HAP-1 (cell line): ENCODE results near the gene MRPL4.
"Not testable (repeated sequence)": the region's sequence is repeated elsewhere in the genome, so short reads cannot be mapped to it uniquely, and the experiment has no call there.

ENCODE experiments used
- DNase-seq, 2 experiments: peaks; one replicate each; pipeline ENCODE4 v3.0.0-alpha.2; 2016 to 2020; ENCODE audit warnings: low spot score in 2 of 2
- H3K27me3 ChIP-seq: fragments of 250-450 bp; sonication (Bioruptor Pico); 2 replicates; pipeline ENCODE4 v1.5.1; 2020; ENCODE audit warnings: low read depth, mild to moderate bottlenecking, moderate library complexity
- H3K36me3 ChIP-seq: fragments of 250-450 bp; sonication (Bioruptor Pico); replicated peaks from 2 replicates; pipeline ENCODE4 v1.5.1; 2020; ENCODE audit warnings: mild to moderate bottlenecking
- H3K4me1 ChIP-seq: fragments of 250-450 bp; sonication (Bioruptor Pico); 2 replicates; pipeline ENCODE4 v1.5.1; 2020; ENCODE audit warnings: mild to moderate bottlenecking
- H3K4me3 ChIP-seq: fragments of 250-450 bp; sonication (Bioruptor Pico); 2 replicates; pipeline ENCODE4 v1.5.1; 2020; ENCODE audit warnings: mild to moderate bottlenecking, moderate library complexity
- H3K9me3 ChIP-seq: fragments of 250-450 bp; sonication (Bioruptor Pico); 2 replicates; pipeline ENCODE4 v1.5.1; 2020; ENCODE audit warnings: mild to moderate bottlenecking, moderate library complexity
- in situ Hi-C: fragments of 300-500 bp; cut with MboI; formaldehyde crosslinking; loops from 3 replicates; pipeline ENCODE4 v1.14.3; 2020; ENCODE audit warnings: low sequenced_read_pairs, inconsistent platforms, mixed read lengths

The MRPL4 gene

GRCh38 chr19:10279737-10280442, 27.9 kb downstream of the MRPL4 start:
- Histone ChIP-seq H3K9me3 (no peaks in the 10 kb centered on the region), H3K4me1 (no peaks in the 10 kb centered on the region), H3K27me3 (no peaks in the 10 kb centered on the region), H3K4me3 (no peak overlapping the region), H3K36me3 (no peaks in the 10 kb centered on the region)
- no peak for DNase-seq
- in situ Hi-C loops = no loop called here

GRCh38 chr19:10282043-10282442, 30.0 kb downstream of the MRPL4 start:
- H3K9me3 ChIP-seq, in situ Hi-C loops, H3K4me3 ChIP-seq, H3K27me3 ChIP-seq, H3K4me1 ChIP-seq, H3K36me3 ChIP-seq, DNase-seq: not testable (repeated sequence)

GRCh38 chr19:10283301-10284064, 31.5 kb downstream of the MRPL4 start:
- in situ Hi-C loops = no loop called here

DNA sequence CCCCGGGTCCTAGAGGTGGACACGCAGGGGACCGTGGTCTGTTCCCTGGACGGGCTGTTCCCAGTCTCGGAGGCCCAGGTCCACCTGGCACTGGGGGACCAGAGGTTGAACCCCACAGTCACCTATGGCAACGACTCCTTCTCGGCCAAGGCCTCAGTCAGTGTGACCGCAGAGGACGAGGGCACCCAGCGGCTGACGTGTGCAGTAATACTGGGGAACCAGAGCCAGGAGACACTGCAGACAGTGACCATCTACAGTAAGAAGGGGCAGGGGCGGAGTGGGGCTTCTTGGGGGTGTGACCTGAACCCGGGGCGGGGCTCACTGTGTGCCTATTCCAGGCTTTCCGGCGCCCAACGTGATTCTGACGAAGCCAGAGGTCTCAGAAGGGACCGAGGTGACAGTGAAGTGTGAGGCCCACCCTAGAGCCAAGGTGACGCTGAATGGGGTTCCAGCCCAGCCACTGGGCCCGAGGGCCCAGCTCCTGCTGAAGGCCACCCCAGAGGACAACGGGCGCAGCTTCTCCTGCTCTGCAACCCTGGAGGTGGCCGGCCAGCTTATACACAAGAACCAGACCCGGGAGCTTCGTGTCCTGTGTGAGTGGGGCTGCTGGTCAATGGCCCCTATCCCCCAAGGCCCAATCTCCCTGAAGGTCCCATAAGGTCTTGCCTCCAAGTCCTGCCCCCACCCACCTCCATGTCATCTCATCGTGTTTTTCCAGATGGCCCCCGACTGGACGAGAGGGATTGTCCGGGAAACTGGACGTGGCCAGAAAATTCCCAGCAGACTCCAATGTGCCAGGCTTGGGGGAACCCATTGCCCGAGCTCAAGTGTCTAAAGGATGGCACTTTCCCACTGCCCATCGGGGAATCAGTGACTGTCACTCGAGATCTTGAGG, 32.3 kb downstream of the MRPL4 start:
- H3K27me3 ChIP-seq = no peaks in the 10 kb centered on the region
- H3K9me3 ChIP-seq = no peaks in the 10 kb centered on the region
- no peak overlapping the region for H3K4me3 ChIP-seq
- in situ Hi-C loops = no loop called here
- no peaks in the 10 kb centered on the region for H3K36me3 ChIP-seq
- peak in 1 of 2 experiments; percentile 7 for DNase-seq
- peaks cover 6% of the 10 kb centered on the region for H3K4me1 ChIP-seq

More at GRCh38 chr19:10283301-10284064, 31.5 kb downstream of the MRPL4 start:
- DNase-seq = peak in 1 of 2 experiments; percentile 10
- Histone ChIP-seq H3K36me3 (no peaks in the 10 kb centered on the region), H3K4me3 (no peak overlapping the region), H3K27me3 (no peaks in the 10 kb centered on the region), H3K9me3 (no peaks in the 10 kb centered on the region), H3K4me1 (peaks cover 2% of the 10 kb centered on the region; the same call in 1 of the 2 replicates)

GRCh38 chr19:10284960-10285278, 32.9 kb downstream of the MRPL4 start:
- no peak overlapping the region for H3K4me3 ChIP-seq
- H3K27me3 ChIP-seq = no peaks in the 10 kb centered on the region
- H3K9me3 ChIP-seq = no peaks in the 10 kb centered on the region
- H3K36me3 ChIP-seq = no peaks in the 10 kb centered on the region
- DNase-seq = no peak
- in situ Hi-C loops = no loop called here
- peaks cover 6% of the 10 kb centered on the region for H3K4me1 ChIP-seq

GRCh38 chr19:10285393-10285792, 33.4 kb downstream of the MRPL4 start:
- in situ Hi-C loops = no loop called here
- H3K9me3 ChIP-seq = no peaks in the 10 kb centered on the region
- no peaks in the 10 kb centered on the region for H3K36me3 ChIP-seq
- DNase-seq = no peak
- H3K4me1 ChIP-seq = peaks cover 6% of the 10 kb centered on the region
- no peak overlapping the region for H3K4me3 ChIP-seq
- H3K27me3 ChIP-seq = no peaks in the 10 kb centered on the region

DNA sequence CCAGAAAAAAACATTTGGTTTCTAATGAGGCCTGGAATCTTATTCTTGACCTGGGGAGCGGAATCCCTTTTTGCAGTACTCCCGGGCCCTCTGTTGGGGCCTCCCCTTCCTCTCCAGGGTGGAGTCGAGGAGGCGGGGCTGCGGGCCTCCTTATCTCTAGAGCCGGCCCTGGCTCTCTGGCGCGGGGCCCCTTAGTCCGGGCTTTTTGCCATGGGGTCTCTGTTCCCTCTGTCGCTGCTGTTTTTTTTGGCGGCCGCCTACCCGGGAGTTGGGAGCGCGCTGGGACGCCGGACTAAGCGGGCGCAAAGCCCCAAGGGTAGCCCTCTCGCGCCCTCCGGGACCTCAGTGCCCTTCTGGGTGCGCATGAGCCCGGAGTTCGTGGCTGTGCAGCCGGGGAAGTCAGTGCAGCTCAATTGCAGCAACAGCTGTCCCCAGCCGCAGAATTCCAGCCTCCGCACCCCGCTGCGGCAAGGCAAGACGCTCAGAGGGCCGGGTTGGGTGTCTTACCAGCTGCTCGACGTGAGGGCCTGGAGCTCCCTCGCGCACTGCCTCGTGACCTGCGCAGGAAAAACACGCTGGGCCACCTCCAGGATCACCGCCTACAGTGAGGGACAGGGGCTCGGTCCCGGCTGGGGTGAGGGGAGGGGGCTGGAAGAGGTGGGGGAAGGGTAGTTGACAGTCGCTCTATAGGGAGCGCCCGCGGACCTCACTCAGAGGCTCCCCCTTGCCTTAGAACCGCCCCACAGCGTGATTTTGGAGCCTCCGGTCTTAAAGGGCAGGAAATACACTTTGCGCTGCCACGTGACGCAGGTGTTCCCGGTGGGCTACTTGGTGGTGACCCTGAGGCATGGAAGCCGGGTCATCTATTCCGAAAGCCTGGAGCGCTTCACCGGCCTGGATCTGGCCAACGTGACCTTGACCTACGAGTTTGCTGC, 35.1 kb downstream of the MRPL4 start, which contains the start of gene ICAM4:
Gene ICAM4 (plus strand): TSS at position 153 of the 935 bp plus-strand sequence. CDS start 58 bp downstream, at position 211.
- Histone ChIP-seq H3K4me1 (peaks cover 13% of the 10 kb centered on the region), H3K36me3 (no peaks in the 10 kb centered on the region), H3K4me3 (no peak within 1 kb of the TSS), H3K27me3 (no peaks in the 10 kb centered on the region), H3K9me3 (no peaks in the 10 kb centered on the region)
- in situ Hi-C loops = no loop called here
- DNase-seq = no peak

DNA sequence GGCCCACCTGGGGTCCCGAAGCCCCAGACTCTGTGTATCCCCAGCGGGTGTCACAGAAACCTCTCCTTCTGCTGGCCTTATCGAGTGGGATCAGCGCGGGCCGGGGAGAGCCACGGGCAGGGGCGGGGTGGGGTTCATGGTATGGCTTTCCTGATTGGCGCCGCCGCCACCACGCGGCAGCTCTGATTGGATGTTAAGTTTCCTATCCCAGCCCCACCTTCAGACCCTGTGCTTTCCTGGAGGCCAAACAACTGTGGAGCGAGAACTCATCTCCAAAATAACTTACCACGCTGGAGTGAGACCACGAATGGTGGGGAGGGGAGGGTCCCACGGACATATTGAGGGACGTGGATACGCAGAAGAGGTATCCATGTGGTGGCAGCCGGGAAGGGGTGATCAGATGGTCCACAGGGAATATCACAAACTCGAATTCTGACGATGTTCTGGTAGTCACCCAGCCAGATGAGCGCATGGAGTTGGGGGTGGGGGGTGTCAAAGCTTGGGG, 36.7 kb downstream of the MRPL4 start:
- H3K4me3 ChIP-seq = peak overlapping the region; percentile 51
- DNase-seq = peak; percentile 86 to 92

DNA sequence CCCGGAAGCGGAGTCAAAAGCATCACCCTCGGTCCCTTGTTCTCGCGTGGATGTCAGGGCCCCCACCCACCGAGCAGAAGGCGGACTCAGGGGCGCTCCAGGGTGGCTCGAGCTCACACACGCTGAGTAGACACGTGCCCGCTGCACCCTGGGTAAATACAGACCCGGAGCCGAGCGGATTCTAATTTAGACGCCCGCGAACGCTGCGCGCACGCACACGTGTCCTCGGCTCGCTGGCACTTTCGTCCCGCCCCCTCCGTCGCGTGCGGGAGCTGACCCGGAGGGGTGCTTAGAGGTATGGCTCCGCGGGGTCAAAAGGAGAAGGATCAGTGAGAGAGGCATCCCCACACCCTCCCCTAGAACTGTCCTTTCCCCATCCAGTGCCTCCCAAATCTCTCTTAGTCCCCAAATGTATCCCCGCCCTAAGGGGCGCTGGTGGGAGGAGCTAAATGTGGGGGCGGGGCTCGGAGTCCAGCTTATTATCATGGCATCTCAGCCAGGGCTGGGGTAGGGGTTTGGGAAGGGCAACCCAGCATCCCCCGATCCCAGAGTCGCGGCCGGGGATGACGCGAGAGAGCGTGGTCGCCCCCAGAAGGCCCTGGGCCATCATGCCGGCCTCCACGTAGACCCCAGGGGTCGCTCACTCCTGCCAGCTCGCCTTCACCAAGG, 37.3 kb downstream of the MRPL4 start:
- DNase-seq = peak; percentile 75 to 90

More for the DNA sequence above, 36.7 kb downstream of the MRPL4 start:
- Histone ChIP-seq H3K9me3 (no peaks in the 10 kb centered on the region), H3K27me3 (no peaks in the 10 kb centered on the region), H3K36me3 (peaks cover 7% of the 10 kb centered on the region), H3K4me1 (peaks cover 14% of the 10 kb centered on the region)
- in situ Hi-C loops = no loop called here

DNA sequence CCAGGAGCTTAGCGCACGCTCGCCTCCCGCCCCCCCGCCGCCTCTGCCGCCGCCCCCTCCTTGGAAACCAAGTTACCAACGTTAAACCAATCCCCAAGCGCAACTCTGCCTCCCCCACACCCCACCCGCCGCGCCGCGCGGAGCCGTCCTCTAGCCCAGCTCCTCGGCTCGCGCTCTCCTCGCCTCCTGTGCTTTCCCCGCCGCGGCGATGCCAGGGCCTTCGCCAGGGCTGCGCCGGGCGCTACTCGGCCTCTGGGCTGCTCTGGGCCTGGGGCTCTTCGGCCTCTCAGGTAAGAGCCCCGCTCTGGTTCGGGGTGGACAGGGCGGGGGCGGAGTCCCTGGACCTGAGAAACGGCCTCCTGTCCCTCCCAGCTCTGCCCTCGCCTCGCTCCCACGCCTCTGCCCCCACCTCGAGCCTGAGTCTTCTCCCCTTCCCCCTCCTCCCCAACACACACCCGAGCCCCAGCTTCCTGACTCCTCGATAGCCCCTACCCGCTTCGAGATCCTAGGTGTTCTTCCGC, 37.9 kb downstream of the MRPL4 start, which contains the start of gene ICAM5:
Gene ICAM5 (plus strand): TSS at position 117 of the 521 bp plus-strand sequence. CDS start 92 bp downstream, at position 209.
- H3K27me3 ChIP-seq = no peaks in the 10 kb centered on the region
- no peak for DNase-seq
- H3K36me3 ChIP-seq = peaks cover 10% of the 10 kb centered on the region
- H3K9me3 ChIP-seq = no peaks in the 10 kb centered on the region
- in situ Hi-C loops = no loop called here
- H3K4me3 ChIP-seq = peak within 1 kb of the TSS; percentile 51
- H3K4me1 ChIP-seq = peaks cover 14% of the 10 kb centered on the region

More for the DNA sequence above, 37.3 kb downstream of the MRPL4 start:
- Histone ChIP-seq H3K4me1 (peaks cover 14% of the 10 kb centered on the region), H3K36me3 (peaks cover 10% of the 10 kb centered on the region), H3K9me3 (no peaks in the 10 kb centered on the region), H3K4me3 (peak overlapping the region; percentile 51), H3K27me3 (no peaks in the 10 kb centered on the region)
- in situ Hi-C loops = no loop called here

DNA sequence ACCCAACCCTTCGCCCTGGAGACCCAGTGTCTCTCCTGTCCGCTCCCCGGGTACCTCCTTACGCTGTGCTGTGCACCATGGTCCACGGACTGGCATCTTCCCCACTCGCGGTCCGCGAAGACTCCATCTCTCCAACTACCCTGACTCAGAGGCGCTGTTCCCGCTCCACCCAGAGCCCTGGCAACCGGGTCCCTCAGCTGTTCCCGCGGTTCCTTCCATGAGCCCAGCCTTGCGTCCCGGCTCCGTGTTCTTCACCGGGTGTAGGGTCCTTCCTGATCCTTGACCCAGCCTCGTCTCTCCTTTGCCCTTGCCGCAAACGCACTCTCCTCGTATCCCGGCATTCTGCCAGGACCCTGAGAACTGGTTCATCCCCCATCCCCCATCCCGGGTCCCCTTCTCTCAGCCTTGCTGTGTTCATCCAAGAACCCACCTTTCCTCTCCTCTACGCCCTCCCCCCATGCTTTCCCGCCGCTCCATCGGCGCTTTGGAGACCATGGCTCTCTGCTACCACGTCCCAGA, 38.4 kb downstream of the MRPL4 start:
- in situ Hi-C loops = no loop called here
- Histone ChIP-seq H3K27me3 (no peaks in the 10 kb centered on the region), H3K4me1 (peaks cover 14% of the 10 kb centered on the region), H3K36me3 (peaks cover 10% of the 10 kb centered on the region), H3K4me3 (peak overlapping the region; percentile 51), H3K9me3 (no peaks in the 10 kb centered on the region)
- DNase-seq = peak in 1 of 2 experiments; percentile 59
